Dedifferentiated amniotic fluid mesenchymal stem cell (primary cell): ENCODE data around the gene GSAP.

Experiments used
- DNase-seq: peaks from one replicate; pipeline ENCODE4 v3.0.0-alpha.2; 2016; ENCODE audit errors: extremely low spot score

The GSAP gene

GRCh38 chr7:77328669-77329068 is 87.5 kb downstream of the GSAP start:
- DNase-seq, result no peak

- DNase-seq, result no peak
Measured at GRCh38 chr7:77327932-77328628, 88.1 kb downstream of the GSAP start.

GRCh38 chr7:77327067-77327931 is 88.8 kb downstream of the GSAP start:
- DNase-seq, result no peak

GRCh38 chr7:77326131-77326530 is 90.0 kb downstream of the GSAP start:
- no peak for DNase-seq

- no peak for DNase-seq
Measured at GRCh38 chr7:77321300-77321699, 94.8 kb downstream of the GSAP start.

GRCh38 chr7:77320714-77321113 is 95.4 kb downstream of the GSAP start:
- no peak for DNase-seq

- no peak for DNase-seq
Measured at GRCh38 chr7:77320137-77320536, 96.0 kb downstream of the GSAP start.

GRCh38 chr7:77318019-77318418 is 98.1 kb downstream of the GSAP start:
- DNase-seq, result no peak

- no peak for DNase-seq
Measured at GRCh38 chr7:77316219-77316978, 99.8 kb downstream of the GSAP start.

- no peak for DNase-seq
Measured at GRCh38 chr7:77315182-77315591, 101.0 kb downstream of the GSAP start.

GRCh38 chr7:77313876-77314480 is 102.2 kb downstream of the GSAP start:
- DNase-seq, result no peak

GRCh38 chr7:77313085-77313484 is 103.1 kb downstream of the GSAP start:
- no peak for DNase-seq

- no peak for DNase-seq
Measured at GRCh38 chr7:77310982-77311381, 105.2 kb downstream of the GSAP start.

GRCh38 chr7:77309714-77310220 is 106.4 kb downstream of the GSAP start:
- no peak for DNase-seq

- DNase-seq, result no peak
Measured at GRCh38 chr7:77308792-77309191, 107.4 kb downstream of the GSAP start.

- DNase-seq, result no peak
Measured at GRCh38 chr7:77306231-77307067, 109.7 kb downstream of the GSAP start.

- DNase-seq, result no peak
Measured at GRCh38 chr7:77295549-77295948, 120.6 kb downstream of the GSAP start.

- DNase-seq, result no peak
Measured at GRCh38 chr7:77293046-77293445, 123.1 kb downstream of the GSAP start.

GRCh38 chr7:77290425-77290824 is 125.7 kb downstream of the GSAP start:
- no peak for DNase-seq

GRCh38 chr7:77289387-77289786 is 126.8 kb downstream of the GSAP start:
- DNase-seq, result no peak
